ENCODE results near the gene FBXO42. TPM values are rescaled to one million over a fixed set of nuclear protein-coding genes. Genes with fewer than 3 reads are reported as not detected.

FBXO42 gene
- total and polyA plus RNA-seq, 2 of the 13 experiments (the other 11 are each of a cell fraction or from before 2014, with no cell fraction given): 7.6 to 17.5 TPM

GRCh38 chr1:16217061-16217785 lies 135.1 kb downstream of the FBXO42 start:
- 0 out of 5 replicates have a peak, but pooled peaks cover 0 to 4% of the 10 kb centered on the region in 2 experiments for H3K27me3 ChIP-seq (ENCODE audit: control insufficient read depth in 1 of 2, insufficient read depth in 2 of 2, low read length in 2 of 2)
- peak overlapping the region; percentile 53 to 78 (median 56) for H3K4me3 ChIP-seq (replicated peaks in 1 of 3; ENCODE audit: insufficient read depth in 1 of 3, low read depth in 2 of 3, low read length in 3 of 3)
- no peak overlapping the region for H2AFZ ChIP-seq (ENCODE audit: low read length)
- H3K9me3 ChIP-seq (ENCODE audit: low read length): no peaks in the 10 kb centered on the region
- peaks cover 30% of the 10 kb centered on the region for H3K4me1 ChIP-seq (ENCODE audit: insufficient read depth, low read length)
- peak overlapping the region; percentile 94 for H3K4me2 ChIP-seq (ENCODE audit: low read depth, low read length)
- in situ Hi-C loops (cut with HindIII; ENCODE audit: extremely low pct_ligation_motif_present, low pct_unique_long_range_greater_than_20kb) (no loop called here), intact Hi-C loops (cut with micrococcal nuclease; ENCODE audit: unreplicated experiment) (no loop called here)
- DNase-seq (ENCODE audit: low spot score): peak; percentile 88
- 9% methylated on average over 30 of the region's 46 CpGs for WGBS (ENCODE audit: low lambda C conversion rate)
- peak; percentile 96 for ATAC-seq
- H3K79me2 ChIP-seq (ENCODE audit: insufficient read depth, low read length): no peaks in the 10 kb centered on the region
- H3K36me3 ChIP-seq (replicated peaks in 1 of 2; ENCODE audit: control insufficient read depth in 1 of 2, insufficient read depth in 2 of 2, low read length in 2 of 2): no peaks in the 10 kb centered on the region
- no TSS peak for BruUV-seq (replicated peaks)
- H3K27ac ChIP-seq (ENCODE audit: extremely low read length, insufficient read depth, low read length): no peak overlapping the region
- FAIRE-seq: peak; percentile 77
- no peaks in the 10 kb centered on the region for H4K20me1 ChIP-seq (ENCODE audit: insufficient read depth, low read length)
- peak overlapping the region; percentile 41 for H3K9ac ChIP-seq (ENCODE audit: insufficient read depth, low read depth, low read length)
- ChIA-PET CTCF (ENCODE audit: low intra/inter-chr PET ratio, low total read pairs) (no interaction called here), POLR2A (interaction anchor here (0.6 to 1.8 kb wide), 4 partner anchors 11 to 63 kb away, joined by 3 to 19 read pairs (median 4); partner anchors contain the start of gene CPLANE2)
- no peak for TF ChIP-seq POLR2A (IDR thresholded peaks at IDR 0.05; ENCODE audit: insufficient read depth in 1 of 2, low read depth in 2 of 2, low read length in 2 of 2)
- peak; percentile 87 for TF ChIP-seq HIC2 (CRISPR knock-in tag; IDR thresholded peaks at IDR 0.05; ENCODE audit: low read depth)
- TF ChIP-seq PATZ1 (CRISPR knock-in tag; IDR thresholded peaks at IDR 0.05): peak; percentile 10; the same call in 1 of the 2 replicates
- 0 out of 2 replicates have a peak, but pooled peaks have one; percentile 14 for TF ChIP-seq PRDM10 (CRISPR knock-in tag; IDR thresholded peaks at IDR 0.05; ENCODE audit: low read depth)
- TF ChIP-seq, protein P1, sequence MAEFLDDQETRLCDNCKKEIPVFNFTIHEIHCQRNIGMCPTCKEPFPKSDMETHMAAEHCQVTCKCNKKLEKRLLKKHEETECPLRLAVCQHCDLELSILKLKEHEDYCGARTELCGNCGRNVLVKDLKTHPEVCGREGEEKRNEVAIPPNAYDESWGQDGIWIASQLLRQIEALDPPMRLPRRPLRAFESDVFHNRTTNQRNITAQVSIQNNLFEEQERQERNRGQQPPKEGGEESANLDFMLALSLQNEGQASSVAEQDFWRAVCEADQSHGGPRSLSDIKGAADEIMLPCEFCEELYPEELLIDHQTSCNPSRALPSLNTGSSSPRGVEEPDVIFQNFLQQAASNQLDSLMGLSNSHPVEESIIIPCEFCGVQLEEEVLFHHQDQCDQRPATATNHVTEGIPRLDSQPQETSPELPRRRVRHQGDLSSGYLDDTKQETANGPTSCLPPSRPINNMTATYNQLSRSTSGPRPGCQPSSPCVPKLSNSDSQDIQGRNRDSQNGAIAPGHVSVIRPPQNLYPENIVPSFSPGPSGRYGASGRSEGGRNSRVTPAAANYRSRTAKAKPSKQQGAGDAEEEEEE (CRISPR knock-in tag; IDR thresholded peaks at IDR 0.05; ENCODE audit: borderline replicate concordance): no peak
- 0 out of 2 replicates have a peak, but pooled peaks have one; percentile 26 for TF ChIP-seq ERF (CRISPR knock-in tag; IDR thresholded peaks at IDR 0.05)
- no peak for TF ChIP-seq SOX6 (IDR thresholded peaks at IDR 0.05)
- 0 out of 2 replicates have a peak, but pooled peaks have one; percentile 4 for TF ChIP-seq SOX6 (CRISPR knock-in tag; IDR thresholded peaks at IDR 0.05)
- TF ChIP-seq ZNF776 (CRISPR knock-in tag; IDR thresholded peaks at IDR 0.05): no peak
- TF ChIP-seq ZNF777 (CRISPR knock-in tag; IDR thresholded peaks at IDR 0.05): peak; percentile 97
- TF ChIP-seq SAFB2 (CRISPR knock-in tag; IDR thresholded peaks at IDR 0.05; ENCODE audit: borderline replicate concordance, low read depth): 0 out of 2 replicates have a peak, but pooled peaks have one; percentile 21
- TF ChIP-seq SAP130 (CRISPR knock-in tag; IDR thresholded peaks at IDR 0.05; ENCODE audit: low read depth): peak; percentile 64
- peak; percentile 46; the same call in 1 of the 2 replicates for TF ChIP-seq MAZ (IDR thresholded peaks at IDR 0.05; ENCODE audit: borderline replicate concordance, low read depth, low read length)
- TF ChIP-seq MAZ (CRISPR knock-in tag; IDR thresholded peaks at IDR 0.05; ENCODE audit: low read depth): peak; percentile 60; the same call in 1 of the 2 replicates
